ENCODE measurements around the gene CASP14. TPM values are rescaled to one million over a fixed set of nuclear protein-coding genes. Genes with fewer than 3 reads are reported as not detected.
"Not testable (repeated sequence)": the region's sequence is repeated elsewhere in the genome, so short reads cannot be mapped to it uniquely, and the experiment has no call there.

The CASP14 gene
- total RNA-seq, 2 experiments from 2014 or later: not detected

DNA sequence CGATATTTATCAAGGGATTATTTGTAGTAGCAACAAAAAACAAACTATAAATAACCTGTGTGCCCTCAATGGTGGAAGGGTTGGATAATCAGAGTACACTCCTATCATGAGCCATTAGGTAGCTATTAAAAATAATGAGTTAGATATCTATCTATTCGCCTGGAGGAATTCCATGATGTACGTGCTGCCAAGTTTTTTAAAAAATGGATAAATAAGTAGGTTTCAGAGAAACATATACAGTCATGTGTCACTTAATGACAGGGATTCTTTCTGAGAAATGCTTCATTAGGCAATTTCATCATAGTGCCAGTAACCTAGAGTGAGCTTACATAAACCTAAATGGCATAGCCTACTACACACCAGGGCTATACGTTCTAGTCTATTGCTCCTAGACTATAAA lies 26.5 kb downstream of the CASP14 start:
- H3K27me3 Mint-ChIP-seq: peaks cover 5% of the 10 kb centered on the region
- H3K36me3 Mint-ChIP-seq (ENCODE audit: low read depth): no peaks in the 10 kb centered on the region
- ChIA-PET POLR2A (no interaction called here), CTCF (no interaction called here)
- no peaks in the 10 kb centered on the region for H3K4me1 Mint-ChIP-seq (ENCODE audit: low read depth)
- intact Hi-C loops (cut with micrococcal nuclease): no loop called here
- H3K4me3 Mint-ChIP-seq: no peak overlapping the region
- ATAC-seq (no peak), DNase-seq (no peak)
- H3K9me3 Mint-ChIP-seq: no peaks in the 10 kb centered on the region
- H3K27ac Mint-ChIP-seq: no peak overlapping the region
- TF ChIP-seq, protein P1, sequence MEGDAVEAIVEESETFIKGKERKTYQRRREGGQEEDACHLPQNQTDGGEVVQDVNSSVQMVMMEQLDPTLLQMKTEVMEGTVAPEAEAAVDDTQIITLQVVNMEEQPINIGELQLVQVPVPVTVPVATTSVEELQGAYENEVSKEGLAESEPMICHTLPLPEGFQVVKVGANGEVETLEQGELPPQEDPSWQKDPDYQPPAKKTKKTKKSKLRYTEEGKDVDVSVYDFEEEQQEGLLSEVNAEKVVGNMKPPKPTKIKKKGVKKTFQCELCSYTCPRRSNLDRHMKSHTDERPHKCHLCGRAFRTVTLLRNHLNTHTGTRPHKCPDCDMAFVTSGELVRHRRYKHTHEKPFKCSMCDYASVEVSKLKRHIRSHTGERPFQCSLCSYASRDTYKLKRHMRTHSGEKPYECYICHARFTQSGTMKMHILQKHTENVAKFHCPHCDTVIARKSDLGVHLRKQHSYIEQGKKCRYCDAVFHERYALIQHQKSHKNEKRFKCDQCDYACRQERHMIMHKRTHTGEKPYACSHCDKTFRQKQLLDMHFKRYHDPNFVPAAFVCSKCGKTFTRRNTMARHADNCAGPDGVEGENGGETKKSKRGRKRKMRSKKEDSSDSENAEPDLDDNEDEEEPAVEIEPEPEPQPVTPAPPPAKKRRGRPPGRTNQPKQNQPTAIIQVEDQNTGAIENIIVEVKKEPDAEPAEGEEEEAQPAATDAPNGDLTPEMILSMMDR (IDR thresholded peaks at IDR 0.05): no peak

DNA sequence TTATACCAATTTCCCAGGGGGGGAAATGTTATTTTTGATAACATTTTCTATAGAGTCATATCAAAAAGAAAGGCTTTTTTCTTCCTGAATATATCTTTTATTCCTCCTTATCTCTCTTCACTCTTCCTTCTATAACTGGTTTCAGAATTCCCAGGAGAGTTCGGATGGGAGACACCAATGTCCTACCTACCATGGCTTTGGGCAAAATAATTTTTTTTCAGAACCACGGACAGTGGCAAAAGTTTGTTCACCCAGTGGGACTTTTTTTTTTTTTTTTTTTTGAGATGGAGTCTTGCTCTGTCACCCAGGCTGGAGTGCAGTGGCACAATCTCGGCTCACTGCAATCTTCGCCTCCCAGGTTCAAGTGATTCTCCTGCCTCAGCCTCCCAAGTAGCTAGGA lies 30.7 kb downstream of the CASP14 start:
- intact Hi-C loops (cut with micrococcal nuclease); H3K36me3 Mint-ChIP-seq (ENCODE audit: low read depth); POLR2A ChIA-PET; CTCF ChIA-PET; H3K4me1 Mint-ChIP-seq (ENCODE audit: low read depth); H3K9me3 Mint-ChIP-seq; H3K4me3 Mint-ChIP-seq; H3K27me3 Mint-ChIP-seq; ATAC-seq; H3K27ac Mint-ChIP-seq; DNase-seq: not testable (repeated sequence)

- intact Hi-C loops (cut with micrococcal nuclease): no loop called here
- Mint-ChIP-seq H3K27me3 (peaks cover 10% of the 10 kb centered on the region), H3K27ac (no peak within 1 kb of the TSS), H3K4me1 (ENCODE audit: low read depth) (no peaks in the 10 kb centered on the region), H3K9me3 (no peaks in the 10 kb centered on the region), H3K4me3 (no peak within 1 kb of the TSS), H3K36me3 (ENCODE audit: low read depth) (no peaks in the 10 kb centered on the region)
- POLR2A ChIA-PET: no interaction called here
- no peak for ATAC-seq
- TF ChIP-seq, protein P1 (IDR thresholded peaks at IDR 0.05): no peak
- CTCF ChIA-PET: no interaction called here
- DNase-seq: no peak
These were observed 32.6 kb downstream of the CASP14 start, which contains the start of gene OR1I1 for GRCh38 chr19:15081911-15082310. OR1I1 (plus strand) TSS chr19:15082211; CDS start chr19:15087066, 4,855 bp downstream.

DNA sequence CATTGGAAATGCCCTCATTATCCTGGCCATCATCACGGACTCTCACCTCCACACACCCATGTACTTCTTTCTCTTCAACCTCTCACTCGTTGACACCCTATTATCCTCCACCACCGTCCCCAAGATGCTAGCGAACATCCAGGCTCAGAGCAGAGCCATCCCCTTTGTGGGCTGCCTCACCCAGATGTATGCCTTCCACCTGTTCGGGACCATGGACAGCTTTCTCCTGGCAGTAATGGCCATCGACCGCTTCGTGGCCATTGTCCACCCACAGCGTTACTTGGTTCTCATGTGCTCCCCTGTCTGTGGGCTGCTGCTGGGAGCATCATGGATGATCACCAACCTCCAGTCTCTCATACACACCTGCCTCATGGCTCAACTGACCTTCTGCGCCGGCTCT lies 37.9 kb downstream of the CASP14 start:
- TF ChIP-seq, protein P1 (IDR thresholded peaks at IDR 0.05): no peak
- peaks cover 12% of the 10 kb centered on the region for H3K27me3 Mint-ChIP-seq
- intact Hi-C loops (cut with micrococcal nuclease): no loop called here
- ATAC-seq (no peak), DNase-seq (no peak)
- H3K4me1 Mint-ChIP-seq (ENCODE audit: low read depth): peaks cover 2% of the 10 kb centered on the region
- H3K27ac Mint-ChIP-seq: no peak overlapping the region
- no peak overlapping the region for H3K4me3 Mint-ChIP-seq
- H3K9me3 Mint-ChIP-seq: no peaks in the 10 kb centered on the region
- POLR2A ChIA-PET: no interaction called here
- CTCF ChIA-PET: interaction anchor here (1.1 to 1.7 kb wide), 2 partner anchors 14 to 64 kb away, joined by 3 to 4 read pairs; no protein-coding TSS in a partner anchor
- no peaks in the 10 kb centered on the region for H3K36me3 Mint-ChIP-seq (ENCODE audit: low read depth)

DNA sequence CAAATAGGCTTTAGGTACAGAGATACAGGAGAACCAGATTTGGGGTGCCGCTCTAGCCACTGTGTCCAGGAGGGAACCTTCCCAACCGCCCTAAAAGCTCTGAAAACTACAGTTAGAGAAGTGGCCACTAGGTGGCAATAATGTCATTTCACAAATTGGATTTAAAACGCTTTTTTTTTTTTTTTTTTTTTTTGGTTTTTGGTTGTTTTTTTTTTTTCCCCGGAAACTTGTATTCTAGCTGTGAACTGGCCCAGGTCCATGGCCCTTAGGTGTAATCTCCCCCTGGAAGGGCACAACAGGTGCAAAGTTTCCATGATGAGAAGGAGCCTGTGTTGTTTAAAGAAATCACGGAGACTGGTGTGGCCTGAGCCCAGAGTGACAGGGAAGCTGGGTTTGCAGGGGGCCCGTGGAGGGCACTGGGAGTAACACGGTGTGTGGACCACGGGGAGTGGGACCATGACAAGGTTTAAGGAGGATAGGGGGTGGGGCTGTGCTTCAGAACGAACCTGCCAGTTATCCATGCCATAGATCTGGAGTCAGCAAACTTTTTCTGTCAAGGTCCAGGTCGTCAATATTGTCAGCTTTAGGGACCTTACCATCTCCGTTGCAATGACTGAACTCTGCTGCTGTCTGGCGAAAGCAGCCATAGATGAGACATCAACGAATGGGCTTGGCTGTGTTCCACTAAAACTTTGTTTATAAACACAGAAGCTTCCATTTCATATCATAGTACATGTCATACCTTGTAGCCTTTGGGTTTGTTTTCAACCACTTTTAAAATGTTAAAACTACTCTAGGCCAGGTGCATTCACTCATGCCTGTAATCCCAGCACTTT lies 42.9 kb downstream of the CASP14 start:
- ChIA-PET CTCF (interaction anchor here (0.8 to 5.7 kb wide), 19 partner anchors 8 to 327 kb away, joined by 3 to 66 read pairs (median 4); partner anchors contain the start of genes AKAP8L and SYDE1), POLR2A (interaction anchor here (0.6 kb wide), 1 partner anchor 86 kb away, joined by 3 read pairs; no protein-coding TSS in a partner anchor)
- TF ChIP-seq, protein P1 (IDR thresholded peaks at IDR 0.05): peak; percentile 77
- intact Hi-C loops (cut with micrococcal nuclease): loop anchor here (1.0 kb wide), 1 partner anchor 58 kb away; no protein-coding TSS in a partner anchor
- H3K4me3 Mint-ChIP-seq: no peak overlapping the region
- H3K36me3 Mint-ChIP-seq (ENCODE audit: low read depth): no peaks in the 10 kb centered on the region
- H3K9me3 Mint-ChIP-seq: no peaks in the 10 kb centered on the region
- H3K4me1 Mint-ChIP-seq (ENCODE audit: low read depth): peaks cover 4% of the 10 kb centered on the region
- ATAC-seq: peak; percentile 60
- peaks cover 8% of the 10 kb centered on the region for H3K27me3 Mint-ChIP-seq
- peak; percentile 60 for DNase-seq
- H3K27ac Mint-ChIP-seq: no peak overlapping the region

Measured in activated CD8-positive, alpha-beta T cell treated with anti-CD3 and anti-CD28 coated beads for 36 hours (primary cell).